ACHN (cell line): Measurements from ENCODE around the gene CRYAA.
"Not testable (repeated sequence)": the region's sequence is repeated elsewhere in the genome, so short reads cannot be mapped to it uniquely, and the experiment has no call there.

ENCODE experiments used
- DNase-seq: peaks from one replicate; pipeline ENCODE4 v3.0.0-alpha.2; 2015
- in situ Hi-C: cut with HindIII; loops from 2 replicates; pipeline ENCODE4 v1.10.0; 2017; ENCODE audit warnings: low sequenced_read_pairs, low pct_ligation_motif_present, low pct_unique_long_range_greater_than_20kb

Gene CRYAA

GRCh38 chr21:43173930-43174329 lies 5.1 kb downstream of the CRYAA start:
- in situ Hi-C loops = not testable (repeated sequence)

GRCh38 chr21:43174998-43175397 lies 6.2 kb downstream of the CRYAA start:
- in situ Hi-C loops, DNase-seq: not testable (repeated sequence)

More at GRCh38 chr21:43173930-43174329, 5.1 kb downstream of the CRYAA start:
- DNase-seq = not testable (repeated sequence)

- DNase-seq, in situ Hi-C loops: not testable (repeated sequence)
These were observed 7.8 kb downstream of the CRYAA start for GRCh38 chr21:43176621-43177020.

- DNase-seq, in situ Hi-C loops: not testable (repeated sequence)
These were observed 8.5 kb downstream of the CRYAA start for GRCh38 chr21:43177043-43177906.

- in situ Hi-C loops, DNase-seq: not testable (repeated sequence)
These were observed 9.5 kb downstream of the CRYAA start for GRCh38 chr21:43178175-43178826.

- in situ Hi-C loops, DNase-seq: not testable (repeated sequence)
These were observed 12.2 kb downstream of the CRYAA start for GRCh38 chr21:43181033-43181432.

GRCh38 chr21:43187268-43187667 lies 18.5 kb downstream of the CRYAA start:
- in situ Hi-C loops, DNase-seq: not testable (repeated sequence)

GRCh38 chr21:43187715-43188114 lies 18.9 kb downstream of the CRYAA start:
- in situ Hi-C loops = no loop called here
- no peak for DNase-seq

- in situ Hi-C loops = no loop called here
- DNase-seq = no peak
These were observed 19.4 kb downstream of the CRYAA start for GRCh38 chr21:43188181-43188580.

- in situ Hi-C loops = no loop called here
- DNase-seq = no peak
These were observed 19.9 kb downstream of the CRYAA start for GRCh38 chr21:43188592-43189210.

GRCh38 chr21:43189936-43190335 lies 21.1 kb downstream of the CRYAA start:
- no peak for DNase-seq
- in situ Hi-C loops = no loop called here

GRCh38 chr21:43190544-43190943 lies 21.7 kb downstream of the CRYAA start:
- in situ Hi-C loops = no loop called here
- DNase-seq = no peak

- DNase-seq = no peak
These were observed 22.1 kb downstream of the CRYAA start for GRCh38 chr21:43190951-43191350.

GRCh38 chr21:43191521-43191920 lies 22.7 kb downstream of the CRYAA start:
- DNase-seq = no peak
- in situ Hi-C loops = no loop called here

More at GRCh38 chr21:43190951-43191350, 22.1 kb downstream of the CRYAA start:
- in situ Hi-C loops = no loop called here

GRCh38 chr21:43191971-43192370 lies 23.2 kb downstream of the CRYAA start:
- in situ Hi-C loops = no loop called here
- no peak for DNase-seq

- DNase-seq = no peak
- in situ Hi-C loops = no loop called here
These were observed 23.8 kb downstream of the CRYAA start for GRCh38 chr21:43192501-43193081.

GRCh38 chr21:43193088-43193650 lies 24.4 kb downstream of the CRYAA start:
- in situ Hi-C loops = no loop called here
- DNase-seq = no peak

- in situ Hi-C loops = no loop called here
- DNase-seq = peak; percentile 33
These were observed 25.0 kb downstream of the CRYAA start for GRCh38 chr21:43193651-43194302.
